HG02642 (cell line): Measurements from ENCODE around the gene CSGALNACT2.

Source experiments
- ATAC-seq: cut with Tn5 transposase; IDR thresholded peaks from one replicate; pipeline ENCODE4 v1.9.1; 2021; ENCODE audit warnings: mild to moderate bottlenecking; ENCODE audit not compliant: unreplicated experiment, poor library complexity

Gene CSGALNACT2

GRCh38 chr10:43199088-43199683, 60.9 kb downstream of the CSGALNACT2 start:
- ATAC-seq = no peak

GRCh38 chr10:43199684-43200537, 61.7 kb downstream of the CSGALNACT2 start:
- no peak for ATAC-seq

DNA sequence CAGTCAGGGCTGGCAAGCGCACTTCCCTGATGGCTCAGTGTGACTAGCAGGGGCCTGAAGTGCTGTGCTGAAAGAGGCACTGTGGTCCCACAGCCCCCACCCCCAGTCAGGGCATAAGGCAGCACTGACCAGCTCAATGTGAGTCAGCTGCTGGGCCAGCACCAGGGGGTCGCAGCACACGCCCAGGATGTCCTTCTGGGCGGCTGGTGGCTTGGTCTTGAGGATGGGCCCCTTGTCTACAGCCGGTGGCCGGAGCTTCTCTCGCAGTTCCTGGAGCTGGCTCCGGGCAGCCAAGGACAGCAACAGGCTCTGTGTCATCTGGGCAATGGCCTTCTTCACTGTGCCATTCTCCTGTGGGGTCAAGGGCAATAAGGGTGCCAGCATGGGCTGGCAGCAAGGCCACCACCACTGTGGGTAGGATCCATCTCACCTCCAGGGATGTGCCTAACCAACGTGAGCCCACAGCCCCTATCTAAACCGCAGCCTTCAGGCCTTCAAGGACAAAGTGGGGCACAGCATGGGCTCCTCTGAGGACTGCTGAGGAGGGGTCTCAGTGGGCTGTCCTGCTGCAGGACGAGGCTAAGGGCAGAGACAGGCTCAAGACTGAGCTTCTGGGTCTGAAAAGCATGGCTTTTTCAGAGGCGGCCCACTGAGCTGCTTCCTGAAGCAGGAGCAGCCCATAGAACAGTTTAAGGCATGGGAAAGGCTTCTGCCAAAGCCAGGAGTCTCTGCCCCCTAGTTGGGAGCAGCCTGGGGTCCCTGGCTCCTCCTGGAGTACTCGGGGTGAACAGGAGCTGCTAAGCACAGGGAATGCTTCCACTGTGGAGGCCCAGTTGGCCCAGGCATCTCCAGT, 62.5 kb downstream of the CSGALNACT2 start:
- ATAC-seq = no peak

DNA sequence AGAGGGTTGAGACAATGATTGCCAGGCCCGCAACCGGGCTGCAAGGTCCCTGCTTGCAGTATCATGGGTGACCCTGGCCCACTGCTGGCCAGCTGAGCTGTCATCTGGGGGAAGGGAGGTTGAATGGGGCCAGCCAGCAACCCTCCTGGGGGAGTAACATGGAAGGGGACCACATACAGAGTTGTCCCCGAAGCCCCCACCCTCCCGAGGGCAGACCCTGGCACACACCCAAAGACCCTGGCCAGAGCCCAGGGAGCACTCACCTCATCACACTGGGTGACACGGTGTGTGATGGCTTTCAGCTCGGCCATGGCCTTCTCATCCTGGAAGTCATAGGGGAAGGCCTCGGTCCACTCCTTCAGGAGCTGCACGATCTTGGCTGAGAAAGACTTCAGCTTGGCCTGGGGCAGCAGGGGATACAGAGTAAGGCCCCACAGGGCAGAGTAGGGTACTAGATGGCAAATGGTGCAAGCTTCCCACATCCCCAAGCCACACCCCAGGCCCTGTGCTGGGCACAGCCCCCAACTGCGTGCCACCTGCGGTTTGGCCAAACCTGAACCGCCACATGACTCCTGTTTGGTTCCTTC, 63.4 kb downstream of the CSGALNACT2 start:
- no peak for ATAC-seq

DNA sequence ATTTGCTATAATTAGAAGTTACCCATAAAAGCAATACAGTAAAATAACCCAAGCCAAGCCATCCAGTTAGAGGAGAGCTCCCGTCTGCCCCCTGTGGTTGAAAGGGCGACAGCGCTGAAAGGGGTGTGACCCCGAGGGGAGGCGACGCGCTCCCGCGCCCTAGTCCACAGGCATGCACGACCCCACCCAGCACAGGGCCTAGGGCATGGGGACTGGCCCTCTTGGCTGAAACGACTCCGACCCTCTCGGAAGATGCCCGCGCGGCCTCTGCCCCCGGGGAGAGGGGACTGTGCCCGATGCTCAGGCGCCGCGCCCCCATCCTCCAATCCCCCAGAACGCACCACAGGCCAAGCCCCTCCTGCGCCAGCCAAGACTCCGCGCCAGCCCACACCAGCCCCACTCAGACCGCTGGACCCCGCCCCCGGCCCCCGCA, 64.0 kb downstream of the CSGALNACT2 start:
- peak; percentile 52 for ATAC-seq

DNA sequence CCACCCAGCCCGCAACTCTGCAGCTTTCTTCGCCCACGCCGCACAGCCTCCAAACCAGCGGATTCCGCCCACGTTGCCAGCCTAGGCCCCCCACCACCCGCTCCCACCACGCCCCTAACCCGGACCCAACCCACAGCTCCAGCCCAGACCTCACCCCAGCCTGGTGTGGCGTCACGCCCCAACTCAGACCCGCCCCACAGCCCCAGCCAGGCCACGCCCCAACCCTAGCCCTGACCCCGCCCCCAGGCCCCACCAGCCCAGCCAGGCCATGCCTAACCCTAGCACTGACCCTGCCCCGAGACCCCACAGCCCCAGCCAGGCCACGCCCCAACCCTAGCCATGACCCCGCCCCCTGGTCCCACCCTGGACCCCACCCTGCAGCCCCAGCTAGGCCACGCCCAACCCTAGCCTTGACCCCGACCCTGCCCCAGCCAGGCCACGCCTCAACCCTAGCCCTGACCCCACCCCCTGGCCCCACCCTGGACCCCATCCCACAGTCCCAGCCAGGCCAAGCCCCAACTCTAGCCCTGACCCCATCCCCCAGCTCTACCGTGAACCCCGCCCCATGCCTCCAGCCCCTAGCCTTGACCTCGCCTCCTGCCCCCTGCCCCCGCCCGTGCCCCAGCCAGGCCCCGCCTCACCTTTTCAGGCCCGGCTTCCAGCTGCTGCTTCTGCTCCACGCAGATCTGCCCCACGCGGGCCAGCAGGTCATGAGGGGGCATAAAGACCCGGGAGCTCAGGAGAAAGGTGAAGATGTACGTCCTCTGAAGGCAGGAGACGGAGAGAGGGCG, 64.6 kb downstream of the CSGALNACT2 start:
- ATAC-seq = no peak

- ATAC-seq = no peak
These were observed 65.3 kb downstream of the CSGALNACT2 start for GRCh38 chr10:43203448-43204041.

- peak; percentile 1 for ATAC-seq
These were observed 66.0 kb downstream of the CSGALNACT2 start for GRCh38 chr10:43204042-43204942.

GRCh38 chr10:43204943-43205671, 66.9 kb downstream of the CSGALNACT2 start:
- ATAC-seq = peak; percentile 70

DNA sequence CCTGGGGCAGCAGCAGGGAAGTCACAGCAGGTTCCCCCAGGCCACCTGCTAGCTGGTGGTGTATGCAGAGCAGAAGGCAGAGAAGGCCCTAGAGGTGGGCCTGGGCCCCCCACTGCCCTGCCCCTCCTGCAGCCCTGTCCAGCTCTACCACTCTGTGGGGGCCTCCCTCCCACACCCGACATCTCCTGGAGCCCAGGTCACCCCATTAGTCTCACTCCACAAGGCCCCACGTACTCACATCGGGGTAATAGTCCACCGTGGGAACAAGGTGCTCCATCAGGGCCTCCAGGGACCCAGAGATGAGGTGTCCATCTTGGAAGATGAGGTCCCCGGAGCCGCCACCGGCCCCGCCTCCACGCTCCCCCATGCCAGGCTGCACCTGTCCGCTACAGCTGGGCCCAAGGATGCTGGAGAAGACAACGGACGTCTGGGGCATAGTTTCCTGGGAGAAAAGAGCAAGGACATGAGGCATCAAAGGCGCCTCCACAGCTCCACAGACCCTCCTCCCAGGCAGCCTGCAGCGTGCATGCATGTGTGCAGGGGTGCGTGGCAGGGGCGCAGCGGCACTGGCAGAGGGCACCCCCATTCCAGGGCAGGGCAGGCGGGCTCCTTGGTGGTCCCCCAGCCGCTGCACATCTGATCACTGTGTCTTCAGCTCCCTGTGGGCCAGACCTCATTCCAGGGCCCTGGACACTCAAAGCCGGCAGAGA, 67.6 kb downstream of the CSGALNACT2 start:
- no peak for ATAC-seq

GRCh38 chr10:43206391-43207235, 68.4 kb downstream of the CSGALNACT2 start:
- no peak for ATAC-seq

- ATAC-seq = no peak
These were observed 70.2 kb downstream of the CSGALNACT2 start for GRCh38 chr10:43208147-43209073.

DNA sequence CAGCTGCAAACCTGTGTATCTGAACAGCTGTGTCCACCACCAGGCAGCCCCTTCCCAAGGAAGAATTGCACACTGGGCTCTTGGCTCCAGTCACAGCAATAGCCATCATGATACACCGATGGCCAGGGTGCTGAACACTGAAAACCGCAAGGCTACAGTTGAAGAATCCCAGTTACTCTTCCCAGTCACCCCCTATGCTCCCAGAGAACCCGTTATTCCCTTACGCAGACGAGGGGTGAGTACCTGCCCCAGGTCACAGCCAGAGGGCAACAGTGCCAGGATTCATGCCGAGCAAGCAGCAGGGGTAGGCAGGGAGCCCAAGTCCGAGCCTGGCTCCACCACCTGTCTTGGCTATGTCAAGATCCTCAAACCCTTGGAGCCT, 70.8 kb downstream of the CSGALNACT2 start:
- ATAC-seq = no peak

GRCh38 chr10:43209651-43210141, 71.5 kb downstream of the CSGALNACT2 start:
- ATAC-seq = no peak

GRCh38 chr10:43210556-43210955, 72.3 kb downstream of the CSGALNACT2 start:
- ATAC-seq = no peak
